ENCODE results near the gene CALY.

The CALY gene

DNA sequence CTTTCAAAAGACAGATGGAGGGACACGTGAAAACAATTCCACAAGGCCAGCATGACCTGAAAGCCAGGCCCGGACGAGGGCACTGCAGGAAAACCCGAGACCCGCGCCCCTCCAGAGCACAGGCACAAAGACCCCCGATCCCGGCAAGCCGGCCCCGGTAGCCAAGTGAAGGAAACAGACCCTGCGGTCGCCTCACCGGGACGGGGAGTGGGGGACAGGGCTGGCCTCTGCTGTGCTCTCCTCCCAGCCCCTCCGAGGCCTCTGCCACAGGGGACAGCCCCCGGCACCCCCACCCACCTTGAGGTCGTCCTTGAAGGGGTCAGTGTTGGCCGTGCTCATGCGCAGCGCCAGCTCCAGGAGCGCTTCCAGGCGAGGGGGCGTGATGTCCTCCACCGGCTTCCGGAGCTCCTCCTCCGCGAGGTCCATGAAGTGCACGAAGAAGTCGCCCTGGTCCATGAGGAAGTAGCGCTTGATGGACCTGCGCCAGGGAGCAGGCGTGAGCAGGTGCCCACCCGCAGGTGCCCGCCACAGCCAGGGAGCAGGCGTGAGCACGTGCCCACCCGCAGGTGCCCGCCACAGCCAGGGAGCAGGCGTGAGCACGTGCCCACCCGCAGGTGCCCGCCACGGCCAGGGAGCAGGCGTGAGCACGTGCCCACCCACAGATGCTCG is 48.7 kb downstream of the CALY start:
- no peak for DNase-seq (ENCODE audit: low read depth, low spot score)

DNA sequence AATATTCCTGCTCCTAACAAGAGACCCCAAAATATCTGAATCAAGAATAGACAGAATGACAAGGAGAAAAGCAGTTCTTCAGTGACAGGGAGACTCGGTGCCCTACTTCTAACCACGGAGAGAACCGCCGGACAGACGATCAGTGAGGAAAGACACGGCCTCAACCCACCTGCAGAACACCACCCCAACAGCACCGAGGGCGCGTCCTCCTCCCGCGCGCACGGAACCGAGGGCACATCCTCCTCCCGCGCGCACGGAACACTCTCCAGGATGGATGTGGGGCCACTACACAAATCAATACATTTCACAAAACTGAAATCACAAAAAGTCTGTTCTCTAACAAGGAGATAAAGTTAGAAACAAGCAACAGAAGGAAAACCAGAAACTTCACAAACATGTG is 50.3 kb downstream of the CALY start:
- DNase-seq (ENCODE audit: low read depth, low spot score), result no peak

DNA sequence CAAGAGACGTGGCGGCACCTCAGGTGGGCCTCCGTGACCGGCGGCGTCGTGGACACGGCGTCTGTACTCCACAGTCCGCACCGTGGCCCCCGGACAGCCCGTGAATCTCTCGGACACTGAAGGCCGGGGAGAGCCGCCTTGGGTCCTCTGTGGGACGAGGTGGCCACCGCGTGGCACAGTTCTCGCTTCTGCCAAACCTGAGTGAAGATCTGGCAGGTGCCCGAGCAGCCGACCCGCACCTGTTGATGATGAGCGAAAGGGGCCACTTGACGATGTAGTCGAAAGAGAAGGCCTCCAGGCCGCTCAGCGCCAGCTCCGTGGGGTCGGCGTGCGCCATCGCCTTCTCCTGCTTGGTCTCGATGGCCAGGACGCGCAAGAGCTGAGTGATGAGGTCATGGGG is 51.5 kb downstream of the CALY start:
- DNase-seq (ENCODE audit: low read depth, low spot score), result no peak

GRCh38 chr10:133283931-133284330 is 52.8 kb downstream of the CALY start:
- DNase-seq (ENCODE audit: low read depth, low spot score), result no peak

GRCh38 chr10:133282846-133283390 is 53.8 kb downstream of the CALY start:
- no peak for DNase-seq (ENCODE audit: low read depth, low spot score)

DNA sequence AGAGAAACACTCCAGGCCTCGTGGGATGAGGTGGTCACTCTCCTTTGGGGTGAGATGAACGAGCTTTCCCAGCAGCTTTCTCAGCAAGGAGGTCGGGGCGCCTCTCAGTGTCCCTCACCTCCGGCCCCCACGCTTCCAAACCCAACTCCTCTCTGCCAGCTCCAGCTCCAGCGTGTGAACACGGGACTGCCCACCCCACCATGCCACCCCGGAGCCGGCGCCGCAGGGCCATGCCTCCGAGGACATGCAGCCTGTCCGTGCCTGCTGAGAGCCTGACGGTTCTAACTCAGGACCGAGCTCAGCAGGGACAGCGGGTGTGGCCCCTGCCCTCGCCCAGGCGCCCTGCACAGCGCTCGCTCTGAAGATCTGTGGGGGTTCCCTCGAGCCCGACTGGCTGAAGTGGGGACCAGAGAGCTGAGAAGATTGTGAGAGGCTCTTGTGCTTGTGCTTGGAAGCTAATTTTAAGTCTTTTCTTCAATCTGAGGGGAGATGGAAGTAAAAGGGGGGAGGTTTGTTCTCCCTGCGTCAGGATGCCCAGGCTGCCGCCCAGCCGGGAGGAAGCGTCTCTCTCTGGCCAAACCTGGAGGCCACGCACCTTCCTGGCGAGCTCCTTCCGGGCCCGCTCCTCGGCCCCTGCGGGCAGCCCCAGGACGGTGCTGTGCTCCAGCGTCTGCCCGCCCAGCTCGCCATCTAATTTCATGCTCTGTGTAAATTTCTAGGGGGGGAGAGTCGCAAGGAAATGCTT is 54.9 kb downstream of the CALY start:
- no peak for DNase-seq (ENCODE audit: low read depth, low spot score)

GRCh38 chr10:133281084-133281483 is 55.6 kb downstream of the CALY start:
- DNase-seq (ENCODE audit: low read depth, low spot score), result no peak

- DNase-seq (ENCODE audit: low read depth, low spot score), result no peak
Measured at GRCh38 chr10:133280391-133281059, 56.2 kb downstream of the CALY start.

GRCh38 chr10:133279326-133280226 is 57.1 kb downstream of the CALY start:
- DNase-seq (ENCODE audit: low read depth, low spot score), result no peak

- DNase-seq (ENCODE audit: low read depth, low spot score), result no peak
Measured at GRCh38 chr10:133278577-133279265, 58.0 kb downstream of the CALY start.

DNA sequence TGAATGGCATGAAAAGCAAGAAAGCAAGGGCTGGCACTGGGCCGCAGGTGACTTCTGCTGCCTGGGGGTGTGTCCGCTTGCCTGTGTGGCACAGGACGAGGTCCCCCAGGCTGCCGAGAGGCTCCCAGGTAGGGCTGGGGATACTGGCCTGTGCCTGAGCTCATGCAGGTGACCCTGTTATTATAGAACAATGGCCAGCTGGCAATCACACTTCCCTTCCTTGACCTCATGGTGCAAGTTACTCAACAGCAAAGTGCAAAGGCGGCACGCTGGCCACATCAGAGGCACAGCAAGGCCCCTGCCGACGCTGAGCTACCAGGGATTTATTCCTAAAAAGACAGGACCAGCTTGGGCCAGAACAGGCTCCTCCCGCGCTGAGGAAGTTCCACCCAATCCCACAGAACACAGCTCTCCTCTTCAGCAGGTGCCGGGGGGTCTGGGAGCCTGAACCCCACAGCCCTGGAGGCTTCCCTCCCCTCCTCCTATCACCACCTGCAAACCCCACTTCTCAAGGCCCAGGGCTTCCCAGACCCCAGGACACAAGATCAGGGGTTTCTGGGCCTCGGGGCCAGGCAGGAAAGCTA is 58.6 kb downstream of the CALY start:
- no peak for DNase-seq (ENCODE audit: low read depth, low spot score)

DNA sequence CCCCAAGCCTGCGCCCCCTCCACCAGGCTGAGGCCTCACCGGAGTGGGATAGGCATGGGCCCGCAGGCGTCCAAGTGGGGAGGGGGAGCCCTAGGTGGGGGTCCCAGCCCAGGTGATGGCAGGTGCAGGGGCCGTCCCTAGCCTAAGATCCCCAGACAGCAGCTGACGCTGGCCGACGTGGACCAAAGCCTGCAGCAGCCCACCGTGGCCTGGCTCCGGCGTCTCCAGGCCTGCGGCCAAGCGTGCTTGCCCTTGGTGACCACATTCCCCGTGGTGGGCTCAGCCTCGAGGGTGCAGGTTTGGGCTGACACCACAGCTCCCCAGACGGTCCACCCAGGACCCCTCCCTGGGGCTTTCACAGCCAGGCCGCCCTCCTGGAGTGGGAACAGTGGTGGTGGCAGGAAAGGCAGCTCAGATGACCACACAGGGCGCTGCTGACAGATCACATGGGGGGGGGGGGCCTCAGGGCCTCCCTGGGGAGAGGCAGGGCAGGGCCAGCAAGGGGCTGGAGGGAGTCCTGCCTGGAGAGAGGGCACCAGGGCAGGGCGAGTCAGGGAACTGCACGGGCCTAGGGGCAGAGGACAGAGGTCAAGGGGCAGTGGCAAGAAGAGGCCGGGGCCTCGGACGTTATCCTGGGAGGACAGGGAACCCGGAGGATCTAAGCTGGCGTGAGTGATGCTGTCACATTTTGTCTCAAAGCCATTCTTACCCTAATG is 59.3 kb downstream of the CALY start:
- DNase-seq (ENCODE audit: low read depth, low spot score), result no peak

DNA sequence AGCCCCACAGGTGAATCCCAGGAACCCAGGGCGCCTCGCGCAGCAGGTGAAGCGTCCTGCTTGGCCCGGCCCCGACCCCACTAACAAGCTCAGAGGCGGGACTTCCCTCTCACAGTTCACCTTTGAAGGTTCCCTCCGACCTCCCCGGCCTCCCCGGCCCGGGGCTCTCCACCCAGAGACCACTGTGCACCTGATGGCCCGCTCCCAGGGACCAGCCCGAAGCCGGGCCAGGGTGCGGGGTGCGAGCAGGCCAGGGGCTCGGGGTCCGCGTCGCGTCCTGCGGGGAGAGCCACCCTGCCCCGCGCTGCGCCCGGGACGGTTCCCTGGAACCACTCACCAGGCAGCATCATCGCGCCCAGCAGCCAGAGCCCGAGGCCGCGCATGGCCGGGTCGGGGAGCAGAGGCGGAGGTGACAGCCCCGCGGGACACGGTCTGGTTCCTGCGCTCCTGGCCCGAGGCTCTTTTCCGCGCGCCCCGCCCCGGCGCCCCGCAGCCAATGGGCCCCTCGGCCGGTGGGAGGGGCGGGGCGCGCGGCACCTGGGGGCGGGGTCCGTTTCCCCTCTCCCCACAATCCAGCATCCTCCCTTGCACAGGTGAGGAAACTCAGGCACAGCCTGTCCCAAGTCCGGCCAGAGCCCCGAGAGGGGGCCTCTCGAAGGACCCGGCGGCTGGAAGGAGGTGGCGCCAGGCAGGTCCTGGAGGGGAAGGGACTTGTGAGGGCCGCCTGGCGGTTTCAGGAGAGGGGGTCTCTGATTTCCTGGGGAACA is 60.1 kb downstream of the CALY start, which contains the start of gene ADAM8:
ADAM8 (minus strand) TSS at position 434 of the 767 bp plus-strand sequence; CDS start at position 383, 51 bp downstream.
- no peak for DNase-seq (ENCODE audit: low read depth, low spot score)

GRCh38 chr10:133276100-133276434 is 60.6 kb downstream of the CALY start:
- DNase-seq (ENCODE audit: low read depth, low spot score), result no peak

- no peak for DNase-seq (ENCODE audit: low read depth, low spot score)
Measured at GRCh38 chr10:133275684-133276092, 61.0 kb downstream of the CALY start.

DNA sequence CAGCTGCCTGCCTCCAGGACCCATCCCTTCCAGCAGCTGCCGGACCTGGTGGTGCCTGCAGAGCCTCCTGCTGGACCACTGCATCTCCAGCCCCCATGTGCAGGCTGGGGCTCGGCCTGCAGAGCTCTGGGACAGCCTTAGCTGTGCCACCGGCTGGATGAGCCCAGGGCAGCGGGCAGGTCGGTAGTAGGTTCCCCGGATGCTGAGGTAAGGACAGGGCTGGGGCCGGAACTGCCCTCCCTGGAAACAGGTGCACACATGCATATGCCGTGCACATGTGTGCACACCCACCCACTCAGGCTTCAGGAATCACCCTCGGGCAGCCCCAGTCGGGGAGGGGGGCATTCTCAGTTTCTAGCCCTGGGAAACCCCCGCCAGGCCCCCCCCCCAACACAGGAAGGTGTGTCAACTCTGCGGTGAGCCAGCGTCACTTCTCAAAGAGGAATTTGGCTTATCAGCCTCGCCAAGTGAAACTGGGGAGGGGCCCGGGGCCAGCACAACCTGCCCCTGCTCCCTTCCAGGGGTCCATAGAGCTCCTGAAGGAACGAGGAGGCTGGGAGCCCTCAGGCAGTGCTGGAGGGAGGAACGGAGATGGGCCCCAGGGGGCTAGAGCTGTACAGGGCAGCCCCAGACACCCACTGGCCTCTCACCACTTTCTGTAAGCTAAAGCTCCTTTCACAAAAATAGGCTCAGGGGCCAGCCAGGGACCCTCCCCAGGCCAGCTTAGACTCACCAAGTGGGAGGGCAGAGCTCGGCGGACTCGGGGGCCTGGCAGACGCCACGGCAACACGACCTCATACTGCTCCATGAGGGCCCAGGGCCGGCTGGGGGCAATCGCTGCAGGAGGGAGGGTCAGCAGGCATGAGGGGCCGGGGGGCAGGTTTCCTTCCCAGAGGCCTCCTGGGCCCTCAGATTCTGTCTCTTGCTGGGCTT is 61.7 kb downstream of the CALY start:
- DNase-seq (ENCODE audit: low read depth, low spot score), result no peak
